NAMALWA (cell line): Measurements from ENCODE around the gene PBX3.
"Not testable (repeated sequence)": the region's sequence is repeated elsewhere in the genome, so short reads cannot be mapped to it uniquely, and the experiment has no call there.

ENCODE experiments used
- DNase-seq: peaks from one replicate; pipeline ENCODE4 v3.0.0-alpha.2; 2015; ENCODE audit warnings: low spot score

Gene PBX3

GRCh38 chr9:125749287-125749935, 2.2 kb downstream of the PBX3 start:
- no peak for DNase-seq

GRCh38 chr9:125749951-125750626, 2.9 kb downstream of the PBX3 start:
- DNase-seq: no peak

- DNase-seq: no peak
These were observed 3.4 kb downstream of the PBX3 start for GRCh38 chr9:125750627-125751011.

GRCh38 chr9:125752070-125752628, 5.0 kb downstream of the PBX3 start:
- no peak for DNase-seq

- no peak for DNase-seq
These were observed 6.9 kb downstream of the PBX3 start for GRCh38 chr9:125754096-125754495.

GRCh38 chr9:125755340-125755739, 8.2 kb downstream of the PBX3 start:
- no peak for DNase-seq

- no peak for DNase-seq
These were observed 9.3 kb downstream of the PBX3 start for GRCh38 chr9:125756518-125756917.

GRCh38 chr9:125757834-125758233, 10.7 kb downstream of the PBX3 start:
- no peak for DNase-seq

GRCh38 chr9:125758986-125759763, 12.0 kb downstream of the PBX3 start:
- peak; percentile 34 for DNase-seq

GRCh38 chr9:125759764-125760129, 12.6 kb downstream of the PBX3 start:
- DNase-seq: no peak

- DNase-seq: no peak
These were observed 13.4 kb downstream of the PBX3 start for GRCh38 chr9:125760537-125760936.

GRCh38 chr9:125761676-125762450, 14.7 kb downstream of the PBX3 start:
- DNase-seq: no peak

GRCh38 chr9:125763394-125763801, 16.2 kb downstream of the PBX3 start:
- no peak for DNase-seq

GRCh38 chr9:125764198-125764597, 17.0 kb downstream of the PBX3 start:
- no peak for DNase-seq

- DNase-seq: no peak
These were observed 19.5 kb downstream of the PBX3 start for GRCh38 chr9:125766468-125767221.

- DNase-seq: no peak
These were observed 20.2 kb downstream of the PBX3 start for GRCh38 chr9:125767349-125767748.

- no peak for DNase-seq
These were observed 21.6 kb downstream of the PBX3 start for GRCh38 chr9:125768803-125769202.

GRCh38 chr9:125771037-125771436, 23.9 kb downstream of the PBX3 start:
- DNase-seq: no peak

GRCh38 chr9:125772740-125773139, 25.6 kb downstream of the PBX3 start:
- no peak for DNase-seq

GRCh38 chr9:125774106-125774505, 26.9 kb downstream of the PBX3 start:
- DNase-seq: no peak

- DNase-seq: not testable (repeated sequence)
These were observed 29.6 kb downstream of the PBX3 start for GRCh38 chr9:125776789-125777188.
